Cardiac fibroblast (primary cell): ENCODE measurements around the gene SATB1.

Experiments used
- DNase-seq, 2 donors: peaks; one replicate each; pipeline versions ENCODE4 v3.0.0 to v3.0.0-alpha.2; 2010; ENCODE audit warnings: low read depth in 2 of 2
- H3K4me3 ChIP-seq, 2 donors: replicated peaks in 1 of 2; 1 replicate in 1 of 2; 2 replicates in 1 of 2; pipeline ENCODE4 v1.5.1; 2011; ENCODE audit warnings: low read depth in 2 of 2, low read length in 2 of 2, mild to moderate bottlenecking in 2 of 2, moderate library complexity in 1 of 2
- TF ChIP-seq, protein P1 (sequence below): IDR thresholded peaks from one replicate; pipeline ENCODE4 v1.5.1; 2011; ENCODE audit warnings: low read depth, mild to moderate bottlenecking, low read length, inconsistent platforms

SATB1 gene

DNA sequence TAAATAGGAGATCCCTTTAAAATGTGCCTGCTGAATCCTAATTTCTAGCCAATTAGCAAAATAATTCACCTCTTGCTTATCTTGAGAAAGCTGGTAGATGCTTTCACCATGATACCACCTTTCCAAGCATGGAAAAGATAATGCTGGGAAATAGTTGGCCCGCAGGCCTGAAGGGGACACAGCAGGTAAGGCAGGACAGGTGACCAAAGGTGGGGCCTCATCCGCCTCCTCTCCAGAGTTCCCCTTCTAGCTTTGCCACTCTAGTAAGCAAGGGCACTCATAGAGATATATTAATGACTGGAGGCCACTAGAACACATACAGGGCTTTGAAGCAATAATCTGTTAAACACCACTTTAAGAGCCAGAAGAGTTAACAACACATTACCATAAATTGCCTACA lies 45.5 kb downstream of the SATB1 start:
- H3K4me3 ChIP-seq, result no peak overlapping the region
- DNase-seq, result no peak
- TF ChIP-seq, protein P1, sequence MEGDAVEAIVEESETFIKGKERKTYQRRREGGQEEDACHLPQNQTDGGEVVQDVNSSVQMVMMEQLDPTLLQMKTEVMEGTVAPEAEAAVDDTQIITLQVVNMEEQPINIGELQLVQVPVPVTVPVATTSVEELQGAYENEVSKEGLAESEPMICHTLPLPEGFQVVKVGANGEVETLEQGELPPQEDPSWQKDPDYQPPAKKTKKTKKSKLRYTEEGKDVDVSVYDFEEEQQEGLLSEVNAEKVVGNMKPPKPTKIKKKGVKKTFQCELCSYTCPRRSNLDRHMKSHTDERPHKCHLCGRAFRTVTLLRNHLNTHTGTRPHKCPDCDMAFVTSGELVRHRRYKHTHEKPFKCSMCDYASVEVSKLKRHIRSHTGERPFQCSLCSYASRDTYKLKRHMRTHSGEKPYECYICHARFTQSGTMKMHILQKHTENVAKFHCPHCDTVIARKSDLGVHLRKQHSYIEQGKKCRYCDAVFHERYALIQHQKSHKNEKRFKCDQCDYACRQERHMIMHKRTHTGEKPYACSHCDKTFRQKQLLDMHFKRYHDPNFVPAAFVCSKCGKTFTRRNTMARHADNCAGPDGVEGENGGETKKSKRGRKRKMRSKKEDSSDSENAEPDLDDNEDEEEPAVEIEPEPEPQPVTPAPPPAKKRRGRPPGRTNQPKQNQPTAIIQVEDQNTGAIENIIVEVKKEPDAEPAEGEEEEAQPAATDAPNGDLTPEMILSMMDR, result no peak

GRCh38 chr3:18378218-18378617 lies 46.9 kb downstream of the SATB1 start:
- H3K4me3 ChIP-seq, result no peak overlapping the region
- no peak for DNase-seq
- TF ChIP-seq, protein P1, result no peak

DNA sequence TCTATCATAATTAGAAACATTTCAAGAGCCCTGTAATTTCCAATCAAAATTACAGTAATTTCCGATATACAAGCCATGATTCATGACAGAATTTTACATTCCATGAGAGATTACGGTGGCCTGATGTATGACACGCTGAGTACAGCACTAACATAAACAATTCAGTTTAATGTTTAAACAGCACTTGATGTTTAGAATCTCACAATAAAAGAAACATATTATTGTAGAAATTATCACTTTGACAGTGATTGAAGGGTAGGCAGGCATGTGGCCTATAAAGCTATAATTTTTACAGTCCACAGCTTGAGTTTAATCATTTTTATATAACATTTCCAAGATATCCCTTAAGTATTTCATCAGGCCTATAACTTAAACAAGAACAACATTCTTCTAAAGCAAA lies 48.5 kb downstream of the SATB1 start:
- DNase-seq, result no peak
- no peak overlapping the region for H3K4me3 ChIP-seq
- TF ChIP-seq, protein P1, result no peak

DNA sequence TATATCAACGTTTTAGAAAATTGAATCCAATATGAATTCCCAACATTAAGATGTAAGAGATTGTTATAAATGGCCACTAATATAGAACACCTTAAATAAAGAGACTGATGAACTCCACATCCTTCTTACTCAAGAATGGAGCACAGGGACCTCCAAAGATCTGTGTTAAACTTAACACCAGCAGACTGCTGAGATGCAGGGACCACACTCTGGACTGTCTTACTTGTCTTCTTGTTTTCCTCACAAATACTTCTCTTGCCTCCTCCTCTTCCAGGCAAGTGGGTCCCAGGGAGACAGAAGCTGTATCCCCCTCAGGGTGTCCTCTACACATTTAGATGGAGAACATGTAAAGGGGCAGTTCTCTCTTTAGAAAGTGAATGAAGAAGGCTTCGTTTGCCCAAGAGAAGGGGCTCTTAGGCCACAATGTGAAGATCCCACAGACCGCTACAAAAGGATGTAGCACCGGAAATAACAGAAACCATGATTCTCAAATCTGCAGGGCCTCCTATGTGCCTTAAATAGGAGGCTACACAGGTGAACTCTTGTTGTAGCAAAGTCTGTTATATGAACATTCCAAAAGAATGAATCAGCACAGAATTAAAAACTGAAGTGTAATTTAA lies 52.2 kb downstream of the SATB1 start:
- H3K4me3 ChIP-seq, result no peak overlapping the region
- no peak for DNase-seq
- TF ChIP-seq, protein P1, result no peak

DNA sequence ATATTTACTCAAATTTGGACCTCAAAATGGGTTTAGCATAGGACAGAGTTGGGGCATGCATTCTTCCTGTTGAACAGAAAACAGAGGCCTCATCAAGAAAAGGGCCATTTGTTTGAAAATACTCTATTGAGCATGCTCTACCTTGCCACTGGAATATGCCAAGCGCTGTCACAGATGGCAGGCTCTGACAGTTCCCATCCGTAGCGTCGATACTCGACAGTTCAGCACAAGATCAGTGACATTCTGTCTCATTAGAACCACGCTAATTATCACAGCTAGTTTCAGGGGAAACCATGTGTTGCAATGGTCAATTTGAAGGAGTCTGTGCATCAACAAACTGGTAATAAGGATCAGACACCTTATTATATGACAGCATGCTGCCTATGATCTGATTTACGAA lies 54.5 kb downstream of the SATB1 start:
- no peak for DNase-seq
- TF ChIP-seq, protein P1, result no peak
- no peak overlapping the region for H3K4me3 ChIP-seq

- H3K4me3 ChIP-seq, result no peak overlapping the region
- TF ChIP-seq, protein P1, result no peak
- no peak for DNase-seq
Observed at GRCh38 chr3:18369551-18370185, 55.5 kb downstream of the SATB1 start.

GRCh38 chr3:18366258-18366657 lies 58.9 kb downstream of the SATB1 start:
- no peak for DNase-seq
- no peak overlapping the region for H3K4me3 ChIP-seq
- TF ChIP-seq, protein P1, result no peak
